ENCODE measurements around the gene TLCD4.

- TF ChIP-seq EP300 (IDR thresholded peaks at IDR 0.05) = no peak
- TF ChIP-seq, protein P1, sequence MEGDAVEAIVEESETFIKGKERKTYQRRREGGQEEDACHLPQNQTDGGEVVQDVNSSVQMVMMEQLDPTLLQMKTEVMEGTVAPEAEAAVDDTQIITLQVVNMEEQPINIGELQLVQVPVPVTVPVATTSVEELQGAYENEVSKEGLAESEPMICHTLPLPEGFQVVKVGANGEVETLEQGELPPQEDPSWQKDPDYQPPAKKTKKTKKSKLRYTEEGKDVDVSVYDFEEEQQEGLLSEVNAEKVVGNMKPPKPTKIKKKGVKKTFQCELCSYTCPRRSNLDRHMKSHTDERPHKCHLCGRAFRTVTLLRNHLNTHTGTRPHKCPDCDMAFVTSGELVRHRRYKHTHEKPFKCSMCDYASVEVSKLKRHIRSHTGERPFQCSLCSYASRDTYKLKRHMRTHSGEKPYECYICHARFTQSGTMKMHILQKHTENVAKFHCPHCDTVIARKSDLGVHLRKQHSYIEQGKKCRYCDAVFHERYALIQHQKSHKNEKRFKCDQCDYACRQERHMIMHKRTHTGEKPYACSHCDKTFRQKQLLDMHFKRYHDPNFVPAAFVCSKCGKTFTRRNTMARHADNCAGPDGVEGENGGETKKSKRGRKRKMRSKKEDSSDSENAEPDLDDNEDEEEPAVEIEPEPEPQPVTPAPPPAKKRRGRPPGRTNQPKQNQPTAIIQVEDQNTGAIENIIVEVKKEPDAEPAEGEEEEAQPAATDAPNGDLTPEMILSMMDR (IDR thresholded peaks at IDR 0.05) = no peak
- no peak for TF ChIP-seq POLR2A (IDR thresholded peaks at IDR 0.05)
Observed at GRCh38 chr1:95073446-95073845, 43.7 kb upstream of the TLCD4 start.

Measured in ovary (tissue), 3 donors.